Endothelial cell of umbilical vein (primary cell): ENCODE measurements around the gene EIF4G2. TPM values are rescaled to one million over a fixed set of nuclear protein-coding genes. Genes with fewer than 3 reads are reported as not detected.

ENCODE experiments used
- BruUV-seq: library from RNA; stranded (reverse); fragments of 400-500 nt; replicated peaks from 2 replicates; lab custom pipeline; 2021; lab: Mats Ljungman, UMichigan
- CTCF ChIA-PET: fragments of 300-600, 350-600 bp; sonication (Branson Sonifier 250); formaldehyde crosslinking; loops from one replicate; lab custom pipeline; 2021; ENCODE audit warnings: antibody characterized with exemption, inconsistent platforms; lab: Charles Lee
- POLR2A ChIA-PET: fragments of 300-600, 350-600 bp; sonication (Branson Sonifier 250); formaldehyde crosslinking; loops from one replicate; lab custom pipeline; 2021; ENCODE audit warnings: antibody characterized with exemption, inconsistent platforms; lab: Charles Lee
- DNase-seq: peaks from one replicate; pipeline ENCODE4 v3.0.0-alpha.2; 2011; ENCODE audit warnings: low read depth, low spot score
- FAIRE-seq: peaks from 2 replicates; lab custom pipeline; 2011; peaks lifted over from hg19 to GRCh38; lab: Jason Lieb, UNC
- H2AFZ ChIP-seq: 2 replicates; pipeline ENCODE4 v1.6.0; 2012; ENCODE audit warnings: low read depth, low read length, control low read depth, inconsistent platforms
- H3K27ac ChIP-seq: 2 replicates; pipeline ENCODE4 v1.5.1; 2011; ENCODE audit warnings: low read depth, mild to moderate bottlenecking, control low read depth, low read length, moderate library complexity; ENCODE audit not compliant: insufficient read depth
- H3K27me3 ChIP-seq, 2 experiments: 2 replicates each; pipeline versions ENCODE4 v1.6.0 to v1.6.1; 2011; ENCODE audit warnings: low read length in 2 of 2, mixed read lengths in 1 of 2; ENCODE audit not compliant: control insufficient read depth in 2 of 2, insufficient read depth in 2 of 2
- H3K36me3 ChIP-seq, 2 experiments: 2 replicates in 1 of 2; 3 replicates in 1 of 2; pipeline ENCODE4 v1.5.1; 2011; ENCODE audit warnings: low read length in 2 of 2, mild to moderate bottlenecking in 1 of 2, moderate library complexity in 1 of 2; ENCODE audit not compliant: control insufficient read depth in 2 of 2, insufficient read depth in 2 of 2; ENCODE audit errors: extremely low read depth in 1 of 2
- H3K4me1 ChIP-seq: 3 replicates; pipeline ENCODE4 v1.5.1; 2011; ENCODE audit warnings: mild to moderate bottlenecking, low read length; ENCODE audit not compliant: control insufficient read depth, insufficient read depth; ENCODE audit errors: extremely low read depth
- H3K4me2 ChIP-seq: 2 replicates; pipeline ENCODE4 v1.6.1; 2011; ENCODE audit warnings: low read length, control low read depth, mixed read lengths; ENCODE audit not compliant: insufficient read depth
- H3K4me3 ChIP-seq, 3 experiments: fragments of 200-600 bp in 1 of 3; sonication (generic), shearing (Covaris generic) in 1 of 3; replicated peaks in 1 of 3; 2 replicates each; pipeline ENCODE4 v1.5.1; 2011 to 2016; ENCODE audit warnings: control low read depth in 3 of 3, low read length in 3 of 3, mild to moderate bottlenecking in 2 of 3, inconsistent platforms in 1 of 3, low read depth in 1 of 3, moderate library complexity in 1 of 3; ENCODE audit not compliant: insufficient read depth in 1 of 3
- H3K79me2 ChIP-seq: 2 replicates; pipeline ENCODE4 v1.6.0; 2012; ENCODE audit warnings: low read length, inconsistent platforms; ENCODE audit not compliant: control insufficient read depth, insufficient read depth
- H3K9ac ChIP-seq: replicated peaks from 2 replicates; pipeline ENCODE3; 2011; ENCODE audit warnings: low read length, control low read depth; ENCODE audit not compliant: insufficient read depth; ENCODE audit errors: extremely low read depth
- H3K9me1 ChIP-seq: replicated peaks from 3 replicates; pipeline ENCODE4 v1.6.0; 2011; ENCODE audit warnings: mild to moderate bottlenecking, low read length; ENCODE audit not compliant: control insufficient read depth, insufficient read depth; ENCODE audit errors: extremely low read depth
- H3K9me3 ChIP-seq: replicated peaks from 2 replicates; pipeline ENCODE4 v1.5.1; 2012; ENCODE audit warnings: low read length, inconsistent platforms; ENCODE audit not compliant: control insufficient read depth, insufficient read depth
- H4K20me1 ChIP-seq: replicated peaks from 2 replicates; pipeline ENCODE3; 2011; ENCODE audit warnings: mild to moderate bottlenecking, low read length; ENCODE audit not compliant: control insufficient read depth, insufficient read depth; ENCODE audit errors: extremely low read depth
- EZH2 ChIP-seq: IDR thresholded peaks from 2 replicates; pipeline ENCODE4 v1.6.1; 2012; ENCODE audit warnings: borderline replicate concordance, low read depth, mild to moderate bottlenecking, moderate library complexity, low read length, inconsistent platforms; ENCODE audit not compliant: severe bottlenecking
- FOS ChIP-seq: IDR thresholded peaks from 2 replicates; pipeline ENCODE4 v1.6.1; 2011; ENCODE audit warnings: mild to moderate bottlenecking, low read length, moderate library complexity, borderline replicate concordance; ENCODE audit not compliant: insufficient read depth
- JUN ChIP-seq: IDR thresholded peaks from 2 replicates; pipeline ENCODE4 v1.6.1; 2011; ENCODE audit warnings: borderline replicate concordance, low read depth; ENCODE audit not compliant: insufficient read length, insufficient read depth
- MYC ChIP-seq: IDR thresholded peaks from one replicate; pipeline ENCODE4 v1.6.1; 2011; ENCODE audit warnings: mild to moderate bottlenecking, low read depth, low read length
- POLR2A ChIP-seq: IDR thresholded peaks from 2 replicates; pipeline ENCODE4 v1.6.1; 2012; ENCODE audit warnings: low read depth, mild to moderate bottlenecking, control low read depth, low read length
- POLR2AphosphoS5 ChIP-seq: IDR thresholded peaks from 2 replicates; pipeline ENCODE4 v1.6.1; 2012; ENCODE audit warnings: low read depth, mild to moderate bottlenecking, control low read depth, low read length, moderate library complexity; ENCODE audit not compliant: insufficient read depth
- dilution Hi-C: fragments of 300-500 bp; cut with MboI; formaldehyde crosslinking; loops from one replicate; pipeline ENCODE4 v1.15.0; 2019; ENCODE audit warnings: low sequenced_read_pairs; ENCODE audit not compliant: extremely low pct_ligation_motif_present
- intact Hi-C: fragments of 100-400 bp; cut with micrococcal nuclease; formaldehyde crosslinking; loops from one replicate; pipeline ENCODE4 v1.10.0; 2022
- polyA plus RNA-seq, 4 experiments: library from polyadenylated mRNA; depleted of rRNA in 3 of 4; stranded (reverse) in 3 of 4; unstranded in 1 of 4; fragments of >200 nt; gene quantifications; 2 replicates each; pipeline versions ENCODE4 v1.2.1 to v1.2.3, GENCODE V29; 2011 to 2012; ENCODE audit warnings: missing spikeins in 1 of 4
- total RNA-seq: library from RNA; stranded (reverse); gene quantifications from 2 replicates; pipeline ENCODE4 v1.2.3, GENCODE V29; 2021
- TF ChIP-seq, protein P1 (sequence below): IDR thresholded peaks from 2 replicates; pipeline ENCODE4 v1.6.1; 2011; ENCODE audit not compliant: insufficient read depth, insufficient read length
- TF ChIP-seq, protein P2 (sequence below), 2 donors: IDR thresholded peaks; 1 replicate in 1 of 2; 2 replicates in 1 of 2; pipeline ENCODE4 v1.5.1; 2011; ENCODE audit warnings: low read length in 2 of 2, mild to moderate bottlenecking in 2 of 2, moderate library complexity in 2 of 2, control low read depth in 1 of 2, inconsistent platforms in 1 of 2, low read depth in 1 of 2; ENCODE audit not compliant: insufficient read depth in 1 of 2; ENCODE audit errors: extremely low read depth in 1 of 2

The EIF4G2 gene
- total and polyA plus RNA-seq, 2 donors (not counting 3 experiments of a cell fraction or from before 2014, with no cell fraction given) = 382 to 1,194 TPM

DNA sequence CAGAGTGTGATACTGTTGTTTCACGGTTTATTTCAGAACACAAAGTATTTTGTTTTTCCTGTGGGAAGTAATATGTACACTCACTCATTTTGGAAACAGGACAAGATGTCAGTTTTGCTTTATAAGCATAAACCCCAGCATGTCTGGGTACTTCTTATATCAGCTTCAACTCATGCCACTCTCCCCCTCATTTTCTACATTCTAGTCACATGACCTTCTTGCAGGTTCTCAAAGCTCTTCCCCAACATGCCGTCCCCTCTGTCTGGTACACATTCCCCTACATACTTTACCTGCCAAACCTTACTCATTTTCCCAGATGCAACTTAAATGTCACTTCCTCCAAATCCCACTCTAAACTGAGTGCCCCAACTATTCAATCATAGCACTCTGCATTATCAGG lies 59.2 kb downstream of the EIF4G2 start:
- no peaks in the 10 kb centered on the region for H3K27me3 ChIP-seq
- TF ChIP-seq FOS = no peak
- TF ChIP-seq, protein P1, sequence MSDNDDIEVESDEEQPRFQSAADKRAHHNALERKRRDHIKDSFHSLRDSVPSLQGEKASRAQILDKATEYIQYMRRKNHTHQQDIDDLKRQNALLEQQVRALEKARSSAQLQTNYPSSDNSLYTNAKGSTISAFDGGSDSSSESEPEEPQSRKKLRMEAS = no peak
- no peak for TF ChIP-seq MYC
- no peak for TF ChIP-seq EZH2
- TF ChIP-seq, protein P2, sequence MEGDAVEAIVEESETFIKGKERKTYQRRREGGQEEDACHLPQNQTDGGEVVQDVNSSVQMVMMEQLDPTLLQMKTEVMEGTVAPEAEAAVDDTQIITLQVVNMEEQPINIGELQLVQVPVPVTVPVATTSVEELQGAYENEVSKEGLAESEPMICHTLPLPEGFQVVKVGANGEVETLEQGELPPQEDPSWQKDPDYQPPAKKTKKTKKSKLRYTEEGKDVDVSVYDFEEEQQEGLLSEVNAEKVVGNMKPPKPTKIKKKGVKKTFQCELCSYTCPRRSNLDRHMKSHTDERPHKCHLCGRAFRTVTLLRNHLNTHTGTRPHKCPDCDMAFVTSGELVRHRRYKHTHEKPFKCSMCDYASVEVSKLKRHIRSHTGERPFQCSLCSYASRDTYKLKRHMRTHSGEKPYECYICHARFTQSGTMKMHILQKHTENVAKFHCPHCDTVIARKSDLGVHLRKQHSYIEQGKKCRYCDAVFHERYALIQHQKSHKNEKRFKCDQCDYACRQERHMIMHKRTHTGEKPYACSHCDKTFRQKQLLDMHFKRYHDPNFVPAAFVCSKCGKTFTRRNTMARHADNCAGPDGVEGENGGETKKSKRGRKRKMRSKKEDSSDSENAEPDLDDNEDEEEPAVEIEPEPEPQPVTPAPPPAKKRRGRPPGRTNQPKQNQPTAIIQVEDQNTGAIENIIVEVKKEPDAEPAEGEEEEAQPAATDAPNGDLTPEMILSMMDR (IDR thresholded peaks at IDR 0.05; ENCODE audit: extremely low read depth in 1 of 2, insufficient read depth in 1 of 2, low read depth in 1 of 2, low read length in 2 of 2) = no peak
- no peak for TF ChIP-seq POLR2AphosphoS5
- no peak for TF ChIP-seq JUN
- TF ChIP-seq POLR2A = no peak
- no peak overlapping the region for H3K27ac ChIP-seq
- H4K20me1 ChIP-seq = peaks cover 3% of the 10 kb centered on the region
- no peak overlapping the region for H3K4me3 ChIP-seq
- H3K4me1 ChIP-seq = peaks cover 13% of the 10 kb centered on the region
- peaks cover 19% of the 10 kb centered on the region for H3K79me2 ChIP-seq
- no peaks in the 10 kb centered on the region for H3K9me1 ChIP-seq
- CTCF ChIA-PET = no interaction called here
- intact Hi-C loops = no loop called here
- H3K4me2 ChIP-seq = no peak overlapping the region
- no peak overlapping the region for H2AFZ ChIP-seq
- no peak overlapping the region for H3K9ac ChIP-seq
- no peaks in the 10 kb centered on the region for H3K36me3 ChIP-seq
- FAIRE-seq (no peak), DNase-seq (no peak)
- dilution Hi-C loops = no loop called here
- POLR2A ChIA-PET = no interaction called here
- BruUV-seq = no TSS peak
- no peaks in the 10 kb centered on the region for H3K9me3 ChIP-seq
